GM12878 (cell line): ENCODE results near the gene FAM9C. TPM values are rescaled to one million over a fixed set of nuclear protein-coding genes. Genes with fewer than 3 reads are reported as not detected.

Experiments
- ATAC-seq: fragments of 200-7000 bp; cut with Tn5 transposase; 3 replicates; pipeline ENCODE4 v1.9.1; 2020; ENCODE audit warnings: mild to moderate bottlenecking, moderate library complexity
- BruUV-seq: library from RNA; stranded (reverse); fragments of 400-500 nt; replicated peaks from 2 replicates; lab custom pipeline; 2021; lab: Mats Ljungman, UMichigan
- CTCF ChIA-PET: fragments of 300-600 bp; sonication (Branson Sonifier 250); formaldehyde crosslinking; extraction: SDS; loops from one replicate; lab custom pipeline; 2021; ENCODE audit warnings: inconsistent platforms; lab: Yijun Ruan, JAX
- POLR2A ChIA-PET: fragments of 350-600 bp; formaldehyde crosslinking; extraction: SDS; loops from one replicate; lab custom pipeline; 2021; ENCODE audit warnings: inconsistent platforms; lab: Charles Lee
- RAD21 ChIA-PET: fragments of 300-600 bp; sonication (Branson Sonifier 250); formaldehyde crosslinking; loops from one replicate; lab custom pipeline; 2023; ENCODE audit warnings: antibody characterized with exemption; ENCODE audit not compliant: unreplicated experiment; lab: Charles Lee
- SMC1A ChIA-PET: fragments of 300-600 bp; sonication (Branson Sonifier 250); formaldehyde crosslinking; loops from one replicate; lab custom pipeline; 2023; ENCODE audit not compliant: unreplicated experiment, uncharacterized antibody; lab: Charles Lee
- DNase-seq: peaks from one replicate; pipeline ENCODE4 v3.0.0-alpha.2; 2011; ENCODE audit warnings: low read depth, low spot score
- FAIRE-seq: peaks from 3 replicates; lab custom pipeline; 2011; peaks lifted over from hg19 to GRCh38; lab: Jason Lieb, UNC
- H2AFZ ChIP-seq: 2 replicates; pipeline ENCODE4 v1.6.0; 2011; ENCODE audit warnings: low read depth, low read length, control low read depth; ENCODE audit not compliant: control insufficient read depth
- H3K27ac ChIP-seq: 2 replicates; pipeline ENCODE4 v1.5.1; 2011; ENCODE audit warnings: control low read depth; ENCODE audit not compliant: control insufficient read depth, insufficient read depth
- H3K27me3 ChIP-seq, 2 experiments: replicated peaks in 1 of 2; 2 replicates each; pipeline versions ENCODE4 v1.6.0 to v1.6.1; 2011; ENCODE audit warnings: low read length in 1 of 2; ENCODE audit not compliant: control insufficient read depth in 2 of 2, insufficient read depth in 2 of 2
- H3K36me3 ChIP-seq, 2 experiments: 2 replicates each; pipeline ENCODE4 v1.5.1; 2011; ENCODE audit warnings: low read length in 1 of 2; ENCODE audit not compliant: control insufficient read depth in 2 of 2, insufficient read depth in 2 of 2
- H3K4me1 ChIP-seq: 2 replicates; pipeline ENCODE4 v1.6.1; 2011; ENCODE audit warnings: mild to moderate bottlenecking, low read length, moderate library complexity, mixed read lengths; ENCODE audit not compliant: control insufficient read depth, insufficient read depth
- H3K4me2 ChIP-seq: 2 replicates; pipeline ENCODE4 v1.6.0; 2011; ENCODE audit warnings: control low read depth; ENCODE audit not compliant: control insufficient read depth, insufficient read depth
- H3K4me3 ChIP-seq: fragments of 200-600 bp; sonication (generic); 2 replicates; pipeline ENCODE4 v1.5.1; 2016
- H3K79me2 ChIP-seq: 2 replicates; pipeline ENCODE4 v1.6.0; 2011; ENCODE audit warnings: low read length; ENCODE audit not compliant: control insufficient read depth, insufficient read depth
- H3K9ac ChIP-seq: 2 replicates; pipeline ENCODE4 v1.8.0; 2011; ENCODE audit warnings: low read length, control low read depth, mixed read lengths; ENCODE audit not compliant: control insufficient read depth, insufficient read depth
- H3K9me3 ChIP-seq: replicated peaks from 3 replicates; pipeline ENCODE4 v1.5.1; 2011; ENCODE audit warnings: mild to moderate bottlenecking, low read length; ENCODE audit not compliant: control insufficient read depth, insufficient read depth
- H4K20me1 ChIP-seq: 2 replicates; pipeline ENCODE4 v1.6.0; 2011; ENCODE audit not compliant: control insufficient read depth, insufficient read depth
- CBFB ChIP-seq: IDR thresholded peaks from 2 replicates; pipeline ENCODE4 v1.6.1; 2016; ENCODE audit warnings: antibody characterized with exemption, low read depth
- CBX5 ChIP-seq: sonication (generic); IDR thresholded peaks from 2 replicates; pipeline ENCODE4 v1.6.1; 2016; ENCODE audit warnings: low read depth, moderate library complexity, mild to moderate bottlenecking, inconsistent platforms
- EGR1 ChIP-seq, 2 experiments: IDR thresholded peaks; 1 replicate in 1 of 2; 2 replicates in 1 of 2; pipeline ENCODE4 v1.6.1; 2011 to 2012; ENCODE audit warnings: low read depth in 2 of 2, low read length in 2 of 2, borderline replicate concordance in 1 of 2, mild to moderate bottlenecking in 1 of 2, moderate library complexity in 1 of 2
- IKZF2 ChIP-seq, 2 experiments: fragments of 450-650 bp; IDR thresholded peaks; 2 replicates each; pipeline ENCODE4 v1.6.1; 2017; ENCODE audit warnings: mild to moderate bottlenecking in 2 of 2, moderate library complexity in 2 of 2
- MXI1 ChIP-seq: fragments of 150-350 bp; IDR thresholded peaks from 2 replicates; pipeline ENCODE4 v1.6.1; 2011; ENCODE audit warnings: low read depth, mild to moderate bottlenecking, inconsistent platforms, low read length, improper control_type of control experiment
- NR2C1 ChIP-seq: fragments of 450-650 bp; IDR thresholded peaks from 2 replicates; pipeline ENCODE4 v1.6.1; 2017; ENCODE audit warnings: antibody characterized with exemption, mild to moderate bottlenecking, moderate library complexity
- RAD21 ChIP-seq: IDR thresholded peaks from 2 replicates; pipeline ENCODE4 v1.6.1; 2011; ENCODE audit warnings: mild to moderate bottlenecking, low read depth, low read length, moderate library complexity; ENCODE audit not compliant: insufficient read depth
- SRF ChIP-seq, 2 experiments: IDR thresholded peaks; 2 replicates each; pipeline ENCODE4 v1.6.1; 2011; ENCODE audit warnings: low read depth in 2 of 2, low read length in 2 of 2, mild to moderate bottlenecking in 1 of 2, moderate library complexity in 1 of 2
- WGBS: methylation state at CpG from one replicate; pipeline ENCODE4 v1.1.6; 2016; ENCODE audit warnings: low lambda C conversion rate; ENCODE audit not compliant: insufficient replicate concordance, insufficient coverage; ENCODE audit errors: missing lambda C conversion rate; 5-methylcytosine and 5-hydroxymethylcytosine counted together
- in situ Hi-C: fragments of 300-500 bp; cut with MboI; formaldehyde crosslinking; loops from 9 replicates; pipeline ENCODE4 v1.14.3; 2018; ENCODE audit warnings: mixed read lengths
- intact Hi-C: fragments of 100-400 bp; cut with micrococcal nuclease; formaldehyde crosslinking; loops from one replicate; pipeline ENCODE4 v1.14.2; 2022; ENCODE audit not compliant: unreplicated experiment
- polyA plus RNA-seq, 11 experiments: library from polyadenylated mRNA; depleted of rRNA in 4 of 11; unstranded in 6 of 11; stranded (reverse) in 5 of 11; fragments of >200 nt; fragmentation: Nextera tagmentation in 4 of 11; fragmentation: Illumina TruSeq in 1 of 11; extraction: Ambion mirVana in 4 of 11; extraction: Trizol in 1 of 11; gene quantifications; 1 replicate in 1 of 11; 2 replicates in 10 of 11; pipeline versions ENCODE4 v1.2.1 to v1.2.3, GENCODE V29; 2011 to 2016; ENCODE audit warnings: inconsistent platforms in 2 of 11, missing spikeins in 2 of 11, low read depth in 1 of 11
- total RNA-seq, 4 experiments: library from RNA; depleted of rRNA in 3 of 4; stranded (reverse); fragments of >200 nt in 3 of 4; fragmentation: Illumina TruSeq in 1 of 4; extraction: Trizol in 1 of 4; gene quantifications; 2 replicates each; pipeline versions ENCODE4 v1.2.1 to v1.2.3, GENCODE V29; 2013 to 2021
- TF ChIP-seq, protein P1 (sequence below): IDR thresholded peaks from 2 replicates; pipeline ENCODE4 v1.6.1; 2011; ENCODE audit warnings: mild to moderate bottlenecking, low read depth, low read length, moderate library complexity; ENCODE audit not compliant: insufficient replicate concordance
- TF ChIP-seq, protein P2 (sequence below): fragments of 450-650 bp; IDR thresholded peaks from 2 replicates; pipeline ENCODE4 v1.6.1; 2017; ENCODE audit warnings: mild to moderate bottlenecking
- TF ChIP-seq, protein P3 (sequence below): fragments of 150-350 bp; IDR thresholded peaks from 2 replicates; pipeline ENCODE4 v1.6.1; 2014; ENCODE audit warnings: mild to moderate bottlenecking, low read depth, low read length
- TF ChIP-seq, protein P4 (sequence below): fragments of 450-650 bp; formaldehyde crosslinking; IDR thresholded peaks from 2 replicates; pipeline ENCODE4 v1.4.0; 2020; ENCODE audit warnings: mild to moderate bottlenecking, moderate library complexity

FAM9C gene
- total and polyA plus RNA-seq, 10 of the 15 experiments (the other 5 are each of a cell fraction or from before 2014, with no cell fraction given) = 0.01 to 0.03 TPM; not detected in 8

DNA sequence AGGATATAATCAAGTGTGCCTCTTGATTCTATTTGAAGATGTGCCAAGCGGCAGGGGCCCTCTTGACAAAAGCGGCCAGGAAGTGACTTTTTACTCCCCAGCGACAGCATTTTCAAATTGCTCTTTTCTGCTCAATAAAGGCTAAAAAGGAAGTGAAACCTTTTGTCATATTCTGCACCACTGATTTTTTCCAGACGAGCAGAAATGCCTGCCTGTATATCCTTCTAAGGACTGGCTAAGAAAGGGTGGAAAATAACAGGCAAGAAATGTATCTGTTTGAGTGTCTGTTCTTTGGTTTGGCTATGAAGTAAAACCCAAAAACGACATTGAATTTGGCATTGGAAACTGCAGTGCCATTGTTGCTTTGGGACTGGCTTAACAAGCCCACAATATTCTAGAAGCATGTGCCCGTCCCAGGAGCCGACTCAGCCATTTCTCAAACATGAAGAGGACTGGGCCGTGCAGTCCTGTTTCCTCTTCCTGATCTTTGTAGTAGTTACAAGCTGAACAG, 44.1 kb downstream of the FAM9C start (continued):
- TF ChIP-seq, protein P1, sequence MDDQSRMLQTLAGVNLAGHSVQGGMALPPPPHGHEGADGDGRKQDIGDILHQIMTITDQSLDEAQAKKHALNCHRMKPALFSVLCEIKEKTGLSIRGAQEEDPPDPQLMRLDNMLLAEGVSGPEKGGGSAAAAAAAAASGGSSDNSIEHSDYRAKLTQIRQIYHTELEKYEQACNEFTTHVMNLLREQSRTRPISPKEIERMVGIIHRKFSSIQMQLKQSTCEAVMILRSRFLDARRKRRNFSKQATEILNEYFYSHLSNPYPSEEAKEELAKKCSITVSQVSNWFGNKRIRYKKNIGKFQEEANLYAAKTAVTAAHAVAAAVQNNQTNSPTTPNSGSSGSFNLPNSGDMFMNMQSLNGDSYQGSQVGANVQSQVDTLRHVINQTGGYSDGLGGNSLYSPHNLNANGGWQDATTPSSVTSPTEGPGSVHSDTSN = no peak
- TF ChIP-seq IKZF2 (IDR thresholded peaks at IDR 0.05) = no peak
- TF ChIP-seq NR2C1 = no peak
- peak; percentile 10; the same call in 1 of the 2 replicates for TF ChIP-seq RAD21
- TF ChIP-seq, protein P2, sequence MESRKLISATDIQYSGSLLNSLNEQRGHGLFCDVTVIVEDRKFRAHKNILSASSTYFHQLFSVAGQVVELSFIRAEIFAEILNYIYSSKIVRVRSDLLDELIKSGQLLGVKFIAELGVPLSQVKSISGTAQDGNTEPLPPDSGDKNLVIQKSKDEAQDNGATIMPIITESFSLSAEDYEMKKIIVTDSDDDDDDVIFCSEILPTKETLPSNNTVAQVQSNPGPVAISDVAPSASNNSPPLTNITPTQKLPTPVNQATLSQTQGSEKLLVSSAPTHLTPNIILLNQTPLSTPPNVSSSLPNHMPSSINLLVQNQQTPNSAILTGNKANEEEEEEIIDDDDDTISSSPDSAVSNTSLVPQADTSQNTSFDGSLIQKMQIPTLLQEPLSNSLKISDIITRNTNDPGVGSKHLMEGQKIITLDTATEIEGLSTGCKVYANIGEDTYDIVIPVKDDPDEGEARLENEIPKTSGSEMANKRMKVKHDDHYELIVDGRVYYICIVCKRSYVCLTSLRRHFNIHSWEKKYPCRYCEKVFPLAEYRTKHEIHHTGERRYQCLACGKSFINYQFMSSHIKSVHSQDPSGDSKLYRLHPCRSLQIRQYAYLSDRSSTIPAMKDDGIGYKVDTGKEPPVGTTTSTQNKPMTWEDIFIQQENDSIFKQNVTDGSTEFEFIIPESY = no peak
- 0 out of 2 replicates have a peak, but pooled peaks have one; percentile 23 for TF ChIP-seq CBX5

DNA sequence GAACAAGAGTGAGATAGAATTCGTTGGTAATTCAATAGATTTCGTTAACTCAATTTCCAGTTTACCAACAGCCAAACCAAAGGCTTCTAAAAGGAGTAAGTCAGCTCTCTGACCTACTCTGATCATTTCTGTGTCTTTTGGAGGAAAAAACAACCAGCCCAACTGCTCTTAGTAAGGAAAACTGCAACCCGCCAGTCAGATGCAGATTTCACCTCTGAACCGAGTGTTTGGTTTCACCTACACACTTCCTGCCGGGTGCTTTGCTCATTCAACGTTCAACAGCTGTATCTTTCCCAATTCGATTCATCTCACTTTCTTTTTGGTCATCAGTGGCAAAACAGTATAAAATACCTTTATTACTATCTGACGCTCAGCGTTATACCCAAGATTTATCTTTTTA, 45.0 kb downstream of the FAM9C start:
- Histone ChIP-seq H3K27me3 (no peaks in the 10 kb centered on the region), H3K4me2 (peak overlapping the region; percentile 72), H3K4me1 (peaks cover 59% of the 10 kb centered on the region), H3K36me3 (no peaks in the 10 kb centered on the region), H4K20me1 (no peaks in the 10 kb centered on the region), H3K79me2 (no peaks in the 10 kb centered on the region; the same call in none of the 2 replicates), H3K4me3 (peak overlapping the region; percentile 9; the same call in 1 of the 2 replicates), H3K9me3 (no peaks in the 10 kb centered on the region), H3K9ac (peak overlapping the region; percentile 48), H2AFZ (no peak overlapping the region), H3K27ac (peak overlapping the region; percentile 91)
- RAD21 ChIA-PET = interaction anchor here (0.8 to 22.5 kb wide), 12 partner anchors 9 to 256 kb away, joined by 3 to 689 read pairs (median 22); partner anchors contain the start of gene TMSB4X
- SMC1A ChIA-PET = interaction anchor here (1.0 to 25.1 kb wide), 9 partner anchors 12 to 83 kb away, joined by 3 to 847 read pairs (median 83); partner anchors contain the start of gene TMSB4X
- in situ Hi-C loops (no loop called here), intact Hi-C loops (no loop called here)
- no TSS peak for BruUV-seq
- POLR2A ChIA-PET = interaction anchor here (0.6 to 17.2 kb wide), 11 partner anchors 13 to 255 kb away, joined by 3 to 280 read pairs (median 5); no protein-coding TSS in a partner anchor
- DNase-seq (no peak), ATAC-seq (peak; percentile 67), FAIRE-seq (peak; percentile 82)
- WGBS = 4% methylated on average over 9 of the region's 9 CpGs
- CTCF ChIA-PET = interaction anchor here (0.8 to 12.2 kb wide), 9 partner anchors 14 to 474 kb away, joined by 3 to 123 read pairs (median 5); no protein-coding TSS in a partner anchor
- TF ChIP-seq, protein P3, sequence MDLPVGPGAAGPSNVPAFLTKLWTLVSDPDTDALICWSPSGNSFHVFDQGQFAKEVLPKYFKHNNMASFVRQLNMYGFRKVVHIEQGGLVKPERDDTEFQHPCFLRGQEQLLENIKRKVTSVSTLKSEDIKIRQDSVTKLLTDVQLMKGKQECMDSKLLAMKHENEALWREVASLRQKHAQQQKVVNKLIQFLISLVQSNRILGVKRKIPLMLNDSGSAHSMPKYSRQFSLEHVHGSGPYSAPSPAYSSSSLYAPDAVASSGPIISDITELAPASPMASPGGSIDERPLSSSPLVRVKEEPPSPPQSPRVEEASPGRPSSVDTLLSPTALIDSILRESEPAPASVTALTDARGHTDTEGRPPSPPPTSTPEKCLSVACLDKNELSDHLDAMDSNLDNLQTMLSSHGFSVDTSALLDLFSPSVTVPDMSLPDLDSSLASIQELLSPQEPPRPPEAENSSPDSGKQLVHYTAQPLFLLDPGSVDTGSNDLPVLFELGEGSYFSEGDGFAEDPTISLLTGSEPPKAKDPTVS = no peak
- TF ChIP-seq CBFB (no peak), EGR1 (IDR thresholded peaks at IDR 0.05; ENCODE audit: borderline replicate concordance in 1 of 2, low read depth in 2 of 2, low read length in 2 of 2) (no peak), MXI1 (0 out of 2 replicates have a peak, but pooled peaks have one; percentile 26), SRF (IDR thresholded peaks at IDR 0.05; ENCODE audit: low read depth in 2 of 2, low read length in 2 of 2) (no peak)
- TF ChIP-seq, protein P4, sequence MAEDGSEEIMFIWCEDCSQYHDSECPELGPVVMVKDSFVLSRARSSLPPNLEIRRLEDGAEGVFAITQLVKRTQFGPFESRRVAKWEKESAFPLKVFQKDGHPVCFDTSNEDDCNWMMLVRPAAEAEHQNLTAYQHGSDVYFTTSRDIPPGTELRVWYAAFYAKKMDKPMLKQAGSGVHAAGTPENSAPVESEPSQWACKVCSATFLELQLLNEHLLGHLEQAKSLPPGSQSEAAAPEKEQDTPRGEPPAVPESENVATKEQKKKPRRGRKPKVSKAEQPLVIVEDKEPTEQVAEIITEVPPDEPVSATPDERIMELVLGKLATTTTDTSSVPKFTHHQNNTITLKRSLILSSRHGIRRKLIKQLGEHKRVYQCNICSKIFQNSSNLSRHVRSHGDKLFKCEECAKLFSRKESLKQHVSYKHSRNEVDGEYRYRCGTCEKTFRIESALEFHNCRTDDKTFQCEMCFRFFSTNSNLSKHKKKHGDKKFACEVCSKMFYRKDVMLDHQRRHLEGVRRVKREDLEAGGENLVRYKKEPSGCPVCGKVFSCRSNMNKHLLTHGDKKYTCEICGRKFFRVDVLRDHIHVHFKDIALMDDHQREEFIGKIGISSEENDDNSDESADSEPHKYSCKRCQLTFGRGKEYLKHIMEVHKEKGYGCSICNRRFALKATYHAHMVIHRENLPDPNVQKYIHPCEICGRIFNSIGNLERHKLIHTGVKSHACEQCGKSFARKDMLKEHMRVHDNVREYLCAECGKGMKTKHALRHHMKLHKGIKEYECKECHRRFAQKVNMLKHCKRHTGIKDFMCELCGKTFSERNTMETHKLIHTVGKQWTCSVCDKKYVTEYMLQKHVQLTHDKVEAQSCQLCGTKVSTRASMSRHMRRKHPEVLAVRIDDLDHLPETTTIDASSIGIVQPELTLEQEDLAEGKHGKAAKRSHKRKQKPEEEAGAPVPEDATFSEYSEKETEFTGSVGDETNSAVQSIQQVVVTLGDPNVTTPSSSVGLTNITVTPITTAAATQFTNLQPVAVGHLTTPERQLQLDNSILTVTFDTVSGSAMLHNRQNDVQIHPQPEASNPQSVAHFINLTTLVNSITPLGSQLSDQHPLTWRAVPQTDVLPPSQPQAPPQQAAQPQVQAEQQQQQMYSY (CRISPR knock-in tag) = no peak
